Central memory CD8-positive, alpha-beta T cell (primary cell): ENCODE measurements around the gene TMC7.
A peak's percentile ranks its signal among the peaks of the same experiment; 100 is the strongest.
"Not testable (repeated sequence)": the region's sequence is repeated elsewhere in the genome, so short reads cannot be mapped to it uniquely, and the experiment has no call there.

ENCODE experiments used
- ATAC-seq: fragments of 150-1000 bp; cut with Tn5 transposase; replicated peaks from 2 replicates; pipeline ENCODE4 v1.10.0; 2022; ENCODE audit warnings: mild to moderate bottlenecking, moderate FRiP score, moderate number of reproducible peaks; ENCODE audit not compliant: poor library complexity, severe bottlenecking; ENCODE audit errors: extremely low read depth
- DNase-seq, 2 donors: peaks; one replicate each; pipeline ENCODE4 v3.0.0; 2021; ENCODE audit warnings: low spot score in 2 of 2
- H3K27ac Mint-ChIP-seq: one replicate; pipeline ENCODE4 v1.8.0; 2022; ENCODE audit warnings: low read depth, mild to moderate bottlenecking, moderate library complexity, mixed read lengths
- H3K27me3 Mint-ChIP-seq: one replicate; pipeline ENCODE4 v1.8.0; 2022; ENCODE audit warnings: mixed read lengths
- H3K36me3 Mint-ChIP-seq: one replicate; pipeline ENCODE4 v1.8.0; 2022; ENCODE audit warnings: mild to moderate bottlenecking, moderate library complexity, mixed read lengths; ENCODE audit not compliant: insufficient read depth
- H3K4me1 Mint-ChIP-seq: one replicate; pipeline ENCODE4 v1.8.0; 2022; ENCODE audit warnings: mixed read lengths
- H3K4me3 Mint-ChIP-seq: one replicate; pipeline ENCODE4 v1.8.0; 2022; ENCODE audit warnings: mild to moderate bottlenecking, moderate library complexity, mixed read lengths
- H3K9me3 Mint-ChIP-seq: one replicate; pipeline ENCODE4 v1.8.0; 2022; ENCODE audit warnings: mixed read lengths

Gene TMC7

DNA sequence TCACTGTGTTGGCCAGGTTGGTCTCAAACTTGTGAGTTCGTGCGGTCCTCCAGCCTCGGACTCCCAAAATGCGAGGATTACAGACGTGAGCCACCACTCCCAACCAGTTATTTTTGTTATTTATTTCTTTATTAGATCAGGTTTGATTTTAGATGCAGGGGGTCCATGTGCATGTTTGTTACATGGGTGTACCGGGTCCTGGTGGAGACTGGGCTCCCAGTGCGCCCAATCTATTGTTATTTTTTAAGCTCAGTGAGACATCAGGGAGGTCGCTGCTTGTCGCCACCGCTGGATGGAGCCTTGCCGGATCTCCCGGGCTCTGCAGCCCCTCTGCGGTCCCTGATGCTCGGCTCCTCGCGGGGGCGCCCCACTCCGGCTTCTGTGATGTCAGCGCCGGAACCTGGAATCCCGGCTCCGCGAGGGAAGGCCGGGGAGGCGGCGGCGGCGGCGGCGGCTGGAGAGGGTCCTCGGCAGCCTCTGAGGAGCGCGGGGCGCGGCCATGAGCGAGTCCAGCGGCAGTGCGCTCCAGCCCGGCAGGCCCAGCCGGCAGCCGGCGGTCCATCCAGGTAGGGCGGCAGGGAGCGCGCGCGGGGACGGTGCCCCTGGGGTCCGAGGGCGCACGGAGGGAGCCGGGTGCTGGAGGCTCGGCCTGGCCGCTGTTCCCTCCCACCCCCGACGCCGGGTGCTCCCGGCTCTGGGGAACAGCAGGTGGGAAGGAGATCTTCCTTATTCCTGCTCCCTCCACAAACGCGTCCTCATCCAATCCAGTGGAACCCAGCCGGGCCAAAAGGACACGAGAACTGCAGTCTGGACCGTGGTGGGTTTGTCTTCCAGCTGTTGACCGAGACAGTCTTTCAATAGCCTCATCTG is at the start of gene TMC7:
TSS of gene TMC7 (plus strand) at position 370 of the 870 bp plus-strand sequence. CDS start at position 500, 130 bp downstream.
- Mint-ChIP-seq H3K4me3 (peak within 1 kb of the TSS; percentile 23), H3K4me1 (no peaks in the 10 kb centered on the region), H3K27ac (no peak within 1 kb of the TSS), H3K9me3 (no peaks in the 10 kb centered on the region), H3K27me3 (peaks cover 55% of the 10 kb centered on the region), H3K36me3 (peaks cover 1% of the 10 kb centered on the region)
- no peak for ATAC-seq
- DNase-seq, result no peak

DNA sequence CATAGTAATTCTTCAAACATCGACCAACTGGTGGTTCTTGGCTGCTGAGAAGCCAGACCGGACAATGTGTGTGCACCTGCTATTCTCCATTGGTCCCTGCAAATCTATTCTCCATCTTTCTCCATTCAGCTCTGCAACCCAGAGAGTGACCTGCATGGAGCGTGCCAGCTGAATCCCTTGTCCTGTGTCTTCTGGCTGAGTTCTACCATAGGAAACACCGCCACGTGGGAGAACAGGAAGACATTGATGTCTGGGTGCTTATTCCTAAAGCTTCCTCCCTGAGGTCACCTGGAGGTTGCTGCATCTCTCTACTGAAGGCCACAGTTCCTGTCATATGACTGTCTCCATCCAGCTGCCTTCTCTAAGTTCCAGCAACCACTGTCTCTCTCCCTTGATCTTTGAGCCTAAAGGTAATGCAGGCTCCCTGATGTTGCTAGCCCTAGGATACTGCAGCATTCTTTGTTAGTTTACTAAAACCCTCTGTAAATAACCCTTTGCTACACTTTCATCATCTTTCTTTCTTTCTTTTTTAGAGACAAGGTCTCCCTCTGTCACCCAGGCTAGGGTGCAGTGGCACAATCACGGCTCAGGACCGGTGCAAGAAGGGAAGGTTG is 46.9 kb upstream of the TMC7 start:
- H3K27ac Mint-ChIP-seq, result no peak overlapping the region
- no peak for DNase-seq
- no peak for ATAC-seq

DNA sequence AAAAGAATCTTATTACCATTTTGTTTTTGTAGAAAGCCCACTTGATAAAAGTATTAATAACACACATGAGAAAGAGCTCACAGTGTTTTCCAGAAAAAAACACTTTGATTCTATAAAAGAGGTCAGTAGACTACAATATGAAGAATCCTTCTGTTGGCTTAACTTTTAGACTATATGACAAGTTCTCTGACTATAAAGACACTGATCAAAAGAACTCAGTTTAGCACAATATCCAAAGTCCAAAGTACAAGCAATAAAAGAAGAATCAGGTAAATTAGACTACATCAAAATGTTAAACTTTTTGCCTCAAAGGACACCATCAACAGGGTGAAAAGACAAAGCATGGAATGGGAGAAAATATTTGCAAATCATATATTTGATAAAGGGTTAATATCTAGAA is 46.3 kb upstream of the TMC7 start:
- no peak overlapping the region for H3K27ac Mint-ChIP-seq
- H3K9me3 Mint-ChIP-seq, result no peaks in the 10 kb centered on the region
- H3K36me3 Mint-ChIP-seq, result no peaks in the 10 kb centered on the region
- ATAC-seq, result no peak
- H3K27me3 Mint-ChIP-seq, result peaks cover 7% of the 10 kb centered on the region
- no peak overlapping the region for H3K4me3 Mint-ChIP-seq
- no peaks in the 10 kb centered on the region for H3K4me1 Mint-ChIP-seq
- DNase-seq, result no peak

More for the DNA sequence above, 46.9 kb upstream of the TMC7 start:
- no peaks in the 10 kb centered on the region for H3K9me3 Mint-ChIP-seq
- H3K4me3 Mint-ChIP-seq, result no peak overlapping the region
- H3K36me3 Mint-ChIP-seq, result no peaks in the 10 kb centered on the region
- no peaks in the 10 kb centered on the region for H3K4me1 Mint-ChIP-seq
- H3K27me3 Mint-ChIP-seq, result peaks cover 7% of the 10 kb centered on the region

DNA sequence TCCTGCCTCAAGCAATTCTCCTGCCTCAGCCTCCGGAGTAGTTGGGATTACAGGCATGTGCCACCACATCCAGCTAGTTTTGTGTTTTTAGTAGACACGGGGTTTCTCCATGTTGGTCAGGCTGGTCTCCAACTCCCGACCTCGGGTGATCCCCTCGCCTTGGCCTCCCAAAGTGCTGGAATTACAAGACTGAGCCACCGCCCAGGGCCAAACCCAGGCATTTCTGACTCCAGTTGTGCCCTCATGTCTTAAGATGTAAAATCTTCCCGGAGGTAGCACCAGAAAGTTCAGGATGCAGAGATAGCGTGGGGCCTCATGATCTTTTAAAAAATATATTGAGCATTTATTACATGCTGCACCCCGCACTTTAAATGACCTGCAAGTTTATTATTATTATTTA is 44.7 kb upstream of the TMC7 start:
- H3K27me3 Mint-ChIP-seq, result peaks cover 7% of the 10 kb centered on the region
- no peaks in the 10 kb centered on the region for H3K36me3 Mint-ChIP-seq
- DNase-seq (no peak), ATAC-seq (no peak)
- no peak overlapping the region for H3K4me3 Mint-ChIP-seq
- no peaks in the 10 kb centered on the region for H3K9me3 Mint-ChIP-seq
- H3K27ac Mint-ChIP-seq, result no peak overlapping the region
- H3K4me1 Mint-ChIP-seq, result no peaks in the 10 kb centered on the region

DNA sequence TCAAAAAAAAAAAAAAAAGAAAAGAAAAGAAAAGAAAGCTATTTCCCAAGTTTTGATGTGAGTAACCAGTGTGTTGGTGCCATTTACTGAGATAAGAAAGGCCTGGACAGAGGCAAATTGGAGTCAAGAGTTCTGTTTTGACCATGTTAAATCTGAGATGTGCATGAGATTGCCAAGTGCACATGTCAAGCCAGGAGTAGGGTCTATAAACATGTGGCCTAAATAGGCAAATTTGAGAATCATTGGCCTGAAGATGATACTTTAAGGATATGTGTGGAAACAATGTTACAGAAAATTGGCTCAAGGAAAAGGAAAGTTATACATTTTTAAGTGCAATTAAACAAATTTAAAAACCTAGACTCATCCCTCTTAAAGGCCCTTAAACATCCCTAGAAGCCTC is 42.3 kb upstream of the TMC7 start:
- peaks cover 7% of the 10 kb centered on the region for H3K27me3 Mint-ChIP-seq

DNA sequence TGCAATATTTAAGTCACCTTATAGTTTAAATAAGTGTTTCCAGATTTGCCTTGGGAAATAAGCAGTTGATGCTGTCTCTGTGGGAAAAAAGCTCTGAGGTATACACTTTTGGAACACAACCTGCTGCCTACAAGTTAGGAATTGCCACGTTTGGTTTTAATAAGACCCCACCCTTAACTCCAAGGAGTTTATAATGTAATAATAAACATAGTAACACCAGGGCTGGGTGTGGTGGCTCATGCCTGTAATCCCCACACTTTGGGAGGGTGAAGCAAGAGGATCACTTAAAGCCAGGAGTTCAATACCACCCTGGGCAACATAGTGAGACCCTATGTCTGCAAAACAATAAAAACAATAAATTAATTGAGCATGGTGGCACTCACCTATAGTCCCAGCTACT is 41.7 kb upstream of the TMC7 start:
- H3K36me3 Mint-ChIP-seq, result no peaks in the 10 kb centered on the region
- no peaks in the 10 kb centered on the region for H3K4me1 Mint-ChIP-seq
- DNase-seq (no peak), ATAC-seq (no peak)
- H3K9me3 Mint-ChIP-seq, result no peaks in the 10 kb centered on the region
- H3K27me3 Mint-ChIP-seq, result peaks cover 5% of the 10 kb centered on the region
- H3K27ac Mint-ChIP-seq, result no peak overlapping the region
- no peak overlapping the region for H3K4me3 Mint-ChIP-seq

More for the DNA sequence above, 42.3 kb upstream of the TMC7 start:
- no peaks in the 10 kb centered on the region for H3K4me1 Mint-ChIP-seq
- no peak overlapping the region for H3K4me3 Mint-ChIP-seq
- no peak for DNase-seq
- H3K9me3 Mint-ChIP-seq, result no peaks in the 10 kb centered on the region
- H3K36me3 Mint-ChIP-seq, result no peaks in the 10 kb centered on the region
- no peak for ATAC-seq
- no peak overlapping the region for H3K27ac Mint-ChIP-seq

DNA sequence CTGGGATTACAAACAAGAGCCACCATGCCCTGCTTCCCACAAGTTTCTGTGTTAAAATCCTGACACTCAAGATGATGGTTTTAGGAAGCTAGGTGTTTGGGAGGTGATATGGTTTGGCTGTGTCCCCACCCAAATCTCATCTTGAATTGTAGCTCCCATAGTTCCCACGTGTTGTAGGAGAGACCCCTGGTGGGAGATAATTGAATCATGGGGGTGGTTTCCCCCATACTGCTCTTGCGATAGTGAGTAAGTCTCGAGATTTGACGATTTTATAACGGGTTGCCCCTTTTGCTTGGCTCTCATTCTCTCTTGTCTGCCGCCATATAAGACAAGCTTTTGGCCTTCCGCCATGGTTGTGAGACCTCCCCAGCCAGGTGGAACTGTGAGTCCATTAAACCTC is 40.3 kb upstream of the TMC7 start:
- H3K4me3 Mint-ChIP-seq, result no peak overlapping the region
- H3K27me3 Mint-ChIP-seq, result no peaks in the 10 kb centered on the region
- no peak for DNase-seq
- ATAC-seq, result no peak
- H3K9me3 Mint-ChIP-seq, result no peaks in the 10 kb centered on the region
- no peaks in the 10 kb centered on the region for H3K4me1 Mint-ChIP-seq
- H3K27ac Mint-ChIP-seq, result no peak overlapping the region
- no peaks in the 10 kb centered on the region for H3K36me3 Mint-ChIP-seq

DNA sequence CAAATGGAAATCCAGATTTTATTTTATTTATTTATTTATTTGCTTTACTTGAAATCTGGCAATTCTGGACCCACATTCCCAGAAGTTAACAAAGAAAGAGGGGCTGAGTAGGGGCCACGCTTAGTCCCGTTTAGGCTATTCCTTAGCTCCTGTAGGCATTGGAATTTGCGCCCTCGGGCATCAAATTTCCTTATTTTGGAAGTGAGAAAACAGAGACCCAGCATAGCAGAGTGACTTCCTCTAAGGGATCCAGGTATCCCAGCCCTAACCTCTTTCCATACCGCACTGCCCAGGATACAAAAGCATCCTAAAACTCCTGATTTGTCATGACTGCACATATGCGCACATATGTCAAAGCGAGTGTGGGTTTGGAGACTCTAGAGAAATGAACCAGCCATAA is 38.5 kb upstream of the TMC7 start:
- H3K27ac Mint-ChIP-seq, result peak overlapping the region; percentile 45
- ATAC-seq (no peak), DNase-seq (no peak)
- no peaks in the 10 kb centered on the region for H3K4me1 Mint-ChIP-seq
- H3K36me3 Mint-ChIP-seq, result no peaks in the 10 kb centered on the region
- H3K27me3 Mint-ChIP-seq, result no peaks in the 10 kb centered on the region
- H3K4me3 Mint-ChIP-seq, result peak overlapping the region; percentile 67
- H3K9me3 Mint-ChIP-seq, result no peaks in the 10 kb centered on the region

DNA sequence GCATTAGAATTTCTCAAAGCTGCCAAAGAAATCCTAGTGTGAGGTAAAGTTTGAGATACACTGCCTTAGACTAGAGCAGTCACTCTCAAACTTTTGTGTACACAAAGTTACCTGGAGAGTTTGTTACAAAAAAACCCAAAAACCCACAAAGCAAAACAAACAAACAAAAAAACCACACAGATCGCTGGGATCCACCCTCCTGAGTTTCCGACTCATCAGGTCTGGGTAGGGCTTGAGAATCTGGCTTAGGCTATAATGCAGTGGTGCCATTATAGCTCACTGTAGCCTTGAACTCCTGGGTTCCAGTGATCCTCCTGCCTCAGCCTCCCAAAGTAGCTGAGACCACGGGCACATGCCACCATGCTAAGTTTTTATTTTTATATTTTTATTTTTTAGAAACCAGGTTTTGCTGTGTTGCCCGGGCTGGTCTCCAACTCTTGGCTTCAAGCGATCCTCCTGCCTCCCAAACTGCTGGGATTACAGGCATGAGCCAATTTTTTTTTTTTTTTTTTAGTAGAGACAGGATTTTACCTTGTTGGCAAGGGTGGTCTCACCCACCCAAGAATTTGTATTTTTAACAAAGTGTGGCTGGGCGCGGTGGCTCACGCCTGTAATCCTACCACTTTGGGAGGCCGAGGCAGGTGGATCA is 35.2 kb upstream of the TMC7 start:
- H3K9me3 Mint-ChIP-seq, result no peaks in the 10 kb centered on the region
- H3K27ac Mint-ChIP-seq, result no peak overlapping the region
- H3K27me3 Mint-ChIP-seq, result no peaks in the 10 kb centered on the region
- DNase-seq (no peak), ATAC-seq (no peak)
- no peaks in the 10 kb centered on the region for H3K4me1 Mint-ChIP-seq
- H3K36me3 Mint-ChIP-seq, result no peaks in the 10 kb centered on the region
- H3K4me3 Mint-ChIP-seq, result no peak overlapping the region

DNA sequence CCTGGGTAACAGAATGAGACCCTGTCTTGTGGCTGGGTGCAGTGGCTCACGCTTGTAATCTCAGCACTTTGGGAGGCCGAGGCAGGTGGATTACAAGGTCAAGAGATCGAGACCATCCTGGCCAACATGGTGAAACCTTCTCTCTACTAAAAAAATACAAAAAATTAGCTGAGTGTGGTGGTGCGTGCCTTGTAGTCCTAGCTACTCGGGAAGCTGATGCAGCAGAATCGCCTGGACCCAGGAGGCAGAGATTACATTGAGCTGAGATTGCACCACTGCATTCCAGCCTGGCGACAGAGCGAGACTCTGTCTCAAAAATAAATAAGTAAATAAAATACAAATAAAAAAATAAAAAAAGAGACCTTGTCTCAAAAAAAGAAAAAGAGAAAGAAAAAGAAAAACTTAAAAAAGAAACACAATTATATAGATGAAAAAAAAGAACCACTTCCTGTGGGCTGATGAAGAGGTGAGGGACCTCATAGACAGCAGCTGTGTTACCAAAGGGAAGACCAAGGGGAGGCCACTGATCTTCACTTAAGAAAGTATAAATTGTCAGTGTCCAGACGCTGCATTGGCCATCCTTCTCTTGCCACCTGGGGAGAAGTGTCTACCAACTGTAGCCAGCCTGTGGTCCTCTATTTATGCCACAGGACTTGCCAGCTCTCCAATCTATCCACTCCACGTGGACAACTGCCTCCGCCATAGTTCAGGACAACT is 33.1 kb upstream of the TMC7 start:
- Mint-ChIP-seq H3K36me3 (peaks cover 2% of the 10 kb centered on the region), H3K4me1 (no peaks in the 10 kb centered on the region), H3K27ac (no peak overlapping the region), H3K9me3 (no peaks in the 10 kb centered on the region), H3K4me3 (no peak overlapping the region), H3K27me3 (no peaks in the 10 kb centered on the region)
- DNase-seq (no peak), ATAC-seq (no peak)

DNA sequence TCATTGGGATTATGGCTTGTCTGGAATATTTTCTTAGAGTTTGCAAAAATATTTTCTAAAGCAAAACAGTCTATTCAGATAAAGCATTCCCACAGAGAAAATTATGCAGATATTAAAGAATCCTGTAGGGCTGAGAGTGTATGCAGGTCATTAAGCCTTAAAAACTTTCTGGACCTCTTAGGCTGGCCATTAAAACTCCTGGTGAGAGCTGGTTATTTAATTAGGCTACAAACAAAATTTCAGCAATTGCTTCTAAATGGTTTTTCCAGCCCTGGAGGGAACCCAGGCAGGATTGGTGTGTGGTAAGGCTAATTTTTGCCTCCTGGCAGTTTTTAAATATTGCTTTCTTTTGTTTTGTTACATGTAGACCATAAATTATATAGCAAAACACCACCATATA is 30.2 kb upstream of the TMC7 start:
- Mint-ChIP-seq H3K4me3 (no peak overlapping the region), H3K9me3 (no peaks in the 10 kb centered on the region), H3K4me1 (peaks cover 4% of the 10 kb centered on the region), H3K27me3 (no peaks in the 10 kb centered on the region), H3K36me3 (peaks cover 2% of the 10 kb centered on the region), H3K27ac (no peak overlapping the region)
- ATAC-seq (no peak), DNase-seq (no peak)

DNA sequence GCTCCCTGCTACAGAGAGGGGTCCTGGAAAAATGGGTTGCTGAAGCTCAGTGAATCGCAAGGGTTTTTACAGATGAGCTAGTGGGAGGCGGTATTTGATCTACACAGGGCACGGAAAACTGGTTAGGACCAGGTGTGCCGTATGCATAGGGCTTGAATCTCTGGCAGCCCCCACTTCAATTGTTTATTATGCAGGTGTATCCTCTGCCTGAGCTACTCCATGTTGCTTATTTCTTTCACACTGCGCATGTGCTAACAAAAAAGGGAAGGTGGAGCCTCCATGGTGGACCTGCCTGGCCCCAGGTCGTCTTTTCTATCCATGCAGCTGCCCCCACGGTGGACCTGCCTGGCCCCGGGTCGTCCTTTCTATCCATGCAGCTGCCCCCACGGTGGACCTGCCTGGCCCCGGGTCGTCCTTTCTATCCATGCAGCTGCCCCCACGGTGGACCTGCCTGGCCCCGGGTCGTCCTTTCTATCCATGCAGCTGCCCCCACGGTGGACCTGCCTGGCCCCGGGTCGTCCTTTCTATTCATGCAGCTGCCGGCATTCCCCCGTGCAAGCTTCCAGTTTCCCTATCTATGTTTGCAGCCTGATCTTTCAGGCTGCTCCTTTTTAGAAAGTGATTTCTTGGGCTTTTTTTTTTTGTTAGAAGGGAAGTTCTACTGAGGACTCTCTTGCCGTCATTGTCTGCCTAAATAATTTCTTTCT is 27.7 kb upstream of the TMC7 start:
- H3K27ac Mint-ChIP-seq, H3K27me3 Mint-ChIP-seq, H3K9me3 Mint-ChIP-seq, DNase-seq, H3K36me3 Mint-ChIP-seq, H3K4me1 Mint-ChIP-seq: not testable (repeated sequence)
- peak overlapping the region; percentile 73 for H3K4me3 Mint-ChIP-seq
- ATAC-seq, result peak; percentile 43
